SKM-1 treated with dmso at 0.1 percent for 144 hours (cell line): ENCODE results near the gene ZBTB49.
"Not testable (repeated sequence)": the region's sequence is repeated elsewhere in the genome, so short reads cannot be mapped to it uniquely, and the experiment has no call there.

Source experiments
- DNase-seq: peaks from one replicate; lab custom pipeline; 2025; ENCODE audit not compliant: unreplicated experiment; lab: John Stamatoyannopoulos, UW

The ZBTB49 gene

GRCh38 chr4:4289941-4290850, at the start of gene ZBTB49, which contains the start of gene LYAR:
Gene ZBTB49, plus strand, starts transcription at chr4:4290251. Its CDS starts 9,695 bp downstream, at chr4:4299946.
Gene LYAR, minus strand, starts transcription at chr4:4290154. Its CDS starts 6,412 bp downstream, at chr4:4283742.
- peak; percentile 91 for DNase-seq

GRCh38 chr4:4245172-4245571, 44.9 kb upstream of the ZBTB49 start:
- no peak for DNase-seq

- no peak for DNase-seq
Measured at GRCh38 chr4:4247696-4248028, 42.4 kb upstream of the ZBTB49 start.

- peak; percentile 89 for DNase-seq
Measured at GRCh38 chr4:4248029-4248884, 41.8 kb upstream of the ZBTB49 start, which contains the start of gene TMEM128. Gene TMEM128, minus strand, starts transcription at chr4:4248223. Its CDS starts 21 bp downstream, at chr4:4248202.

- no peak for DNase-seq
Measured at GRCh38 chr4:4248885-4249203, 41.2 kb upstream of the ZBTB49 start.

GRCh38 chr4:4249342-4249741, 40.7 kb upstream of the ZBTB49 start:
- DNase-seq = not testable (repeated sequence)

- no peak for DNase-seq
Measured at GRCh38 chr4:4249866-4250265, 40.2 kb upstream of the ZBTB49 start.

- DNase-seq = no peak
Measured at GRCh38 chr4:4254199-4254598, 35.9 kb upstream of the ZBTB49 start.

- no peak for DNase-seq
Measured at GRCh38 chr4:4254666-4255065, 35.4 kb upstream of the ZBTB49 start.

- no peak for DNase-seq
Measured at GRCh38 chr4:4256799-4257198, 33.3 kb upstream of the ZBTB49 start.

- DNase-seq = not testable (repeated sequence)
Measured at GRCh38 chr4:4257705-4258104, 32.3 kb upstream of the ZBTB49 start.

- DNase-seq = no peak
Measured at GRCh38 chr4:4259484-4260100, 30.5 kb upstream of the ZBTB49 start.

GRCh38 chr4:4260185-4260751, 29.8 kb upstream of the ZBTB49 start:
- peak; percentile 74 for DNase-seq

- no peak for DNase-seq
Measured at GRCh38 chr4:4267981-4268380, 22.1 kb upstream of the ZBTB49 start.

- peak; percentile 56 for DNase-seq
Measured at GRCh38 chr4:4268776-4269175, 21.3 kb upstream of the ZBTB49 start.

GRCh38 chr4:4269331-4269731, 20.7 kb upstream of the ZBTB49 start:
- DNase-seq = no peak

- no peak for DNase-seq
Measured at GRCh38 chr4:4269856-4270255, 20.2 kb upstream of the ZBTB49 start.

- no peak for DNase-seq
Measured at GRCh38 chr4:4270529-4270928, 19.5 kb upstream of the ZBTB49 start.

GRCh38 chr4:4271912-4272311, 18.1 kb upstream of the ZBTB49 start:
- DNase-seq = no peak

- no peak for DNase-seq
Measured at GRCh38 chr4:4274226-4274625, 15.8 kb upstream of the ZBTB49 start.

- DNase-seq = no peak
Measured at GRCh38 chr4:4277531-4277930, 12.5 kb upstream of the ZBTB49 start.
